NCI-H2171 treated with DMSO at 0.1 percent for 48 hours (cell line): ENCODE data around the gene LIPK.

Source experiments
- DNase-seq: peaks from one replicate; lab custom pipeline; 2025; lab: John Stamatoyannopoulos, UW

The LIPK gene

GRCh38 chr10:88786032-88786770 lies 80.2 kb downstream of the LIPK start:
- no peak for DNase-seq

GRCh38 chr10:88787463-88787862 lies 81.4 kb downstream of the LIPK start:
- no peak for DNase-seq

- DNase-seq, result no peak
These were observed 82.9 kb downstream of the LIPK start for GRCh38 chr10:88788924-88789323.

- no peak for DNase-seq
These were observed 85.9 kb downstream of the LIPK start for GRCh38 chr10:88791924-88792323.

- DNase-seq, result no peak
These were observed 86.6 kb downstream of the LIPK start for GRCh38 chr10:88792661-88793060.

GRCh38 chr10:88793712-88794299 lies 87.8 kb downstream of the LIPK start:
- DNase-seq, result no peak

- DNase-seq, result no peak
These were observed 88.7 kb downstream of the LIPK start for GRCh38 chr10:88794731-88795130.

- DNase-seq, result no peak
These were observed 94.4 kb downstream of the LIPK start for GRCh38 chr10:88800152-88801125.
